Mesangial cell (primary cell): ENCODE results near the gene ABLIM3. TPM values are rescaled to one million over a fixed set of nuclear protein-coding genes. Genes with fewer than 3 reads are reported as not detected.

ENCODE experiments used
- total RNA-seq: library from RNA; depleted of rRNA; stranded (reverse); fragments of >200 nt; gene quantifications from 2 replicates; pipeline ENCODE4 v1.2.3, GENCODE V29; 2015

ABLIM3 gene
- 4.2 and 7.0 TPM in 2 replicates for total RNA-seq

GRCh38 chr5:149141224-149141956 is at the start of gene ABLIM3:
ABLIM3 (plus strand) TSS chr5:149141493; CDS start chr5:149142096, 603 bp downstream.

GRCh38 chr5:149271716-149272563 is 130.6 kb downstream of the ABLIM3 start, which contains the start of gene AFAP1L1:
AFAP1L1 (plus strand) TSS chr5:149271859; CDS start chr5:149271969, 110 bp downstream.

Other genes starting within 250 kb of the ABLIM3 start
- gene SH3TC2, start 78.4 kb upstream of the ABLIM3 start, total RNA-seq: under 0.01 and 0.65 TPM in 2 replicates
- gene AFAP1L1, start 130.4 kb downstream of the ABLIM3 start, total RNA-seq: 9.0 and 12.5 TPM in 2 replicates
- gene GRPEL2, start 204.0 kb downstream of the ABLIM3 start, total RNA-seq: 8.4 and 12.9 TPM in 2 replicates
- gene PCYOX1L, start 216.6 kb downstream of the ABLIM3 start, total RNA-seq: 8.6 and 19.0 TPM in 2 replicates
- gene IL17B, start 237.8 kb downstream of the ABLIM3 start, total RNA-seq: 0.38 and 2.0 TPM in 2 replicates